A549 (cell line): Measurements from ENCODE around the gene ACSM5. TPM values are rescaled to one million over a fixed set of nuclear protein-coding genes. Genes with fewer than 3 reads are reported as not detected.

ENCODE experiments used
- ATAC-seq, 2 experiments: fragments of 200-7000 bp in 1 of 2; fragments of >200 bp in 1 of 2; cut with Nextera tagmentation in 1 of 2; cut with Tn5 transposase in 1 of 2; 3 replicates each; pipeline versions ENCODE4 v1.8.0 to v1.9.1; 2018 to 2020; ENCODE audit warnings: mild to moderate bottlenecking in 1 of 2, moderate library complexity in 1 of 2
- CTCF ChIA-PET: fragments of 300-600 bp; sonication (Branson Sonifier 250); formaldehyde crosslinking; extraction: SDS; loops from one replicate; lab custom pipeline; 2021; ENCODE audit warnings: antibody characterized with exemption, inconsistent platforms; lab: Yijun Ruan, JAX
- POLR2A ChIA-PET: fragments of 350-600 bp; formaldehyde crosslinking; extraction: SDS; loops from one replicate; lab custom pipeline; 2021; ENCODE audit warnings: antibody characterized with exemption, inconsistent platforms; lab: Yijun Ruan, JAX
- DNase-seq, 2 experiments: peaks; one replicate each; pipeline versions ENCODE4 v3.0.0 to v3.0.0-alpha.2; 2011 to 2016; ENCODE audit warnings: low read depth in 1 of 2, low spot score in 1 of 2
- FAIRE-seq: peaks from 2 replicates; lab custom pipeline; 2011; peaks lifted over from hg19 to GRCh38; lab: Jason Lieb, UNC
- H3K27ac ChIP-seq, 2 experiments: fragments of >200 bp; sonication (Bioruptor Twin); formaldehyde crosslinking; 3 replicates each; pipeline ENCODE4 v1.5.1; 2016 to 2017
- H3K4me1 ChIP-seq: fragments of >200 bp; sonication (Bioruptor Twin); formaldehyde crosslinking; 3 replicates; pipeline ENCODE4 v1.6.1; 2016
- H3K4me2 ChIP-seq: fragments of >200 bp; sonication (Bioruptor Twin); formaldehyde crosslinking; 3 replicates; pipeline ENCODE4 v1.6.1; 2016
- H3K4me3 ChIP-seq: fragments of >200 bp; sonication (Bioruptor Twin); formaldehyde crosslinking; 3 replicates; pipeline ENCODE4 v1.5.1; 2016
- H3K9me3 ChIP-seq: fragments of >200 bp; sonication (Bioruptor Twin); formaldehyde crosslinking; 3 replicates; pipeline ENCODE4 v1.6.1; 2016
- BHLHE40 ChIP-seq: IDR thresholded peaks from 2 replicates; pipeline ENCODE4 v1.6.1; 2012; ENCODE audit warnings: low read depth, low read length, inconsistent platforms
- CBX2 ChIP-seq: fragments of 200-600 bp; sonication (generic); IDR thresholded peaks from 2 replicates; pipeline ENCODE4 v1.6.1; 2016; ENCODE audit warnings: low read depth, mild to moderate bottlenecking, borderline replicate concordance
- CHD4 ChIP-seq: fragments of 200-600 bp; sonication (generic); IDR thresholded peaks from 2 replicates; pipeline ENCODE4 v1.6.1; 2016; ENCODE audit warnings: antibody characterized with exemption, mild to moderate bottlenecking, borderline replicate concordance
- CTCF ChIP-seq: fragments of >200 bp; sonication (Bioruptor Twin); formaldehyde crosslinking; IDR thresholded peaks from 3 replicates; pipeline ENCODE4 v1.5.1; 2016
- E2F6 ChIP-seq: IDR thresholded peaks from 2 replicates; pipeline ENCODE4 v1.6.1; 2012; ENCODE audit warnings: low read depth, borderline replicate concordance
- ELK1 ChIP-seq: fragments of 150-350 bp; IDR thresholded peaks from 2 replicates; pipeline ENCODE4 v1.6.1; 2014; ENCODE audit warnings: low read depth, mild to moderate bottlenecking, low read length
- EP300 ChIP-seq, 2 experiments: fragments of >200 bp; sonication (Bioruptor Twin); formaldehyde crosslinking; IDR thresholded peaks; 2 replicates in 1 of 2; 3 replicates in 1 of 2; pipeline ENCODE4 v1.6.1; 2016 to 2017
- ESRRA ChIP-seq: fragments of 150-350 bp; IDR thresholded peaks from 2 replicates; pipeline ENCODE4 v1.6.1; 2014; ENCODE audit warnings: mild to moderate bottlenecking, low read length, borderline replicate concordance
- FOSB ChIP-seq: fragments of 250-450 bp; sonication (Bioruptor Pico); IDR thresholded peaks from 2 replicates; pipeline ENCODE4 v1.5.0; 2020; ENCODE audit warnings: mild to moderate bottlenecking, moderate library complexity
- FOSL2 ChIP-seq, 2 experiments: fragments of 450-650 bp in 1 of 2; fragments of >200 bp in 1 of 2; sonication (Bioruptor Twin) in 1 of 2; formaldehyde crosslinking; IDR thresholded peaks; 2 replicates each; pipeline versions ENCODE4 v1.5.0 to v1.6.1; 2016 to 2020; ENCODE audit warnings: mild to moderate bottlenecking in 1 of 2, moderate library complexity in 1 of 2
- FOXS1 ChIP-seq: fragments of 250-450 bp; sonication (Bioruptor Pico); IDR thresholded peaks from 2 replicates; pipeline ENCODE4 v1.5.0; 2020; ENCODE audit warnings: mild to moderate bottlenecking, moderate library complexity
- HES2 ChIP-seq: fragments of >200 bp; sonication (Bioruptor Twin); formaldehyde crosslinking; IDR thresholded peaks from 2 replicates; pipeline ENCODE4 v1.6.1; 2016
- HEYL ChIP-seq: fragments of 250-450 bp; sonication (Bioruptor Pico); IDR thresholded peaks from 2 replicates; pipeline ENCODE4 v1.8.0; 2021; ENCODE audit warnings: mild to moderate bottlenecking, moderate library complexity
- HOXB5 ChIP-seq: fragments of 250-450 bp; sonication (Bioruptor Pico); IDR thresholded peaks from 2 replicates; pipeline ENCODE4 v1.5.0; 2020; ENCODE audit warnings: mild to moderate bottlenecking, moderate library complexity
- KDM1A ChIP-seq: fragments of 200-600 bp; sonication (generic); IDR thresholded peaks from 2 replicates; pipeline ENCODE4 v1.6.1; 2016; ENCODE audit warnings: low read depth, mild to moderate bottlenecking
- MAFK ChIP-seq: fragments of 450-650 bp; IDR thresholded peaks from 2 replicates; pipeline ENCODE4 v1.6.1; 2014; ENCODE audit not compliant: partially characterized antibody
- MAZ ChIP-seq: fragments of 150-350 bp; IDR thresholded peaks from 2 replicates; pipeline ENCODE4 v1.6.1; 2014; ENCODE audit warnings: antibody characterized with exemption, low read depth, low read length, borderline replicate concordance
- MYC ChIP-seq: IDR thresholded peaks from 2 replicates; pipeline ENCODE4 v1.6.1; 2012; ENCODE audit warnings: mild to moderate bottlenecking, inconsistent platforms, low read length, improper control_type of control experiment, borderline replicate concordance
- NFE2L2 ChIP-seq: fragments of 150-350 bp; conservative IDR thresholded peaks from 2 replicates; pipeline ENCODE4 v1.6.1; 2014; ENCODE audit warnings: low read length
- NR3C1 ChIP-seq: fragments of >200 bp; sonication (Bioruptor Twin); formaldehyde crosslinking; IDR thresholded peaks from 3 replicates; pipeline ENCODE4 v1.6.1; 2017
- POLR2A ChIP-seq: IDR thresholded peaks from 2 replicates; pipeline ENCODE4 v1.6.1; 2012; ENCODE audit warnings: mild to moderate bottlenecking, low read length
- RCOR1 ChIP-seq: fragments of 150-350 bp; IDR thresholded peaks from 2 replicates; pipeline ENCODE4 v1.6.1; 2014; ENCODE audit warnings: antibody characterized with exemption, low read length, low read depth
- RNF2 ChIP-seq: fragments of 200-600 bp; sonication (generic); IDR thresholded peaks from 2 replicates; pipeline ENCODE4 v1.6.1; 2016; ENCODE audit warnings: low read depth, mild to moderate bottlenecking, antibody characterized with exemption, moderate library complexity, borderline replicate concordance
- ZNF302 ChIP-seq: fragments of 250-450 bp; sonication (Bioruptor Pico); IDR thresholded peaks from 2 replicates; pipeline ENCODE4 v1.9.0; 2021; ENCODE audit warnings: inconsistent platforms, mild to moderate bottlenecking, moderate library complexity
- ZSCAN20 ChIP-seq: fragments of 250-450 bp; sonication (Bioruptor Pico); IDR thresholded peaks from 2 replicates; pipeline ENCODE4 v1.8.0; 2022; ENCODE audit warnings: mild to moderate bottlenecking, moderate library complexity
- WGBS: methylation state at CpG from one replicate; pipeline ENCODE4 v1.1.6; 2017; ENCODE audit errors: missing lambda C conversion rate; 5-methylcytosine and 5-hydroxymethylcytosine counted together
- polyA plus RNA-seq, 4 experiments: library from polyadenylated mRNA; depleted of rRNA in 3 of 4; stranded (reverse); fragments of >200 nt; fragmentation: RNase III in 1 of 4; extraction: RNeasy Plus Mini Kit Qiagen cat#74134 plus additional on column Dnase treatment in 1 of 4; gene quantifications; 2 replicates in 3 of 4; 3 replicates in 1 of 4; pipeline ENCODE4 v1.2.3, GENCODE V29; 2011 to 2017

The ACSM5 gene
- polyA plus RNA-seq, 2 of the 4 experiments (the other 2 are of a cell fraction), result not detected

GRCh38 chr16:20363191-20363590 is 46.1 kb upstream of the ACSM5 start (continued):
- TF ChIP-seq ESRRA (no peak), ELK1 (no peak), POLR2A (no peak), E2F6 (no peak), FOSB (CRISPR knock-in tag) (no peak), MAZ (no peak), RNF2 (no peak), EP300 (IDR thresholded peaks at IDR 0.05) (no peak)

- no peak for FAIRE-seq
- WGBS, result 4% methylated on average over 3 of the region's 3 CpGs
- TF ChIP-seq NFE2L2 (no peak), MAZ (no peak), MAFK (no peak), HES2 (no peak), ZSCAN20 (CRISPR knock-in tag) (no peak), HEYL (no peak), KDM1A (no peak), NR3C1 (no peak), FOXS1 (no peak), FOSL2 (IDR thresholded peaks at IDR 0.05) (no peak), FOSL2 (CRISPR knock-in tag; IDR thresholded peaks at IDR 0.05) (no peak), ZNF302 (CRISPR knock-in tag) (no peak)
- TF ChIP-seq, all 56 proteins: peak for 0
- Histone ChIP-seq H3K27ac (no peak overlapping the region), H3K4me3 (no peak overlapping the region), H3K9me3 (no peaks in the 10 kb centered on the region), H3K4me2 (no peak overlapping the region), H3K4me1 (no peaks in the 10 kb centered on the region)
- ChIA-PET POLR2A (no interaction called here), CTCF (interaction anchor here (0.6 to 4.2 kb wide), 4 partner anchors 22 to 457 kb away, joined by 3 to 15 read pairs (median 7); no protein-coding TSS in a partner anchor)
- ATAC-seq (no peak), DNase-seq (no peak)
Observed at GRCh38 chr16:20364051-20364450, 45.3 kb upstream of the ACSM5 start.

GRCh38 chr16:20369452-20370054 is 39.8 kb upstream of the ACSM5 start:
- DNase-seq, result no peak
- no peak for ATAC-seq
- no peak for FAIRE-seq
- H3K4me3 ChIP-seq, result no peak overlapping the region
- TF ChIP-seq MAZ, result no peak
- TF ChIP-seq CHD4, result no peak
- no peak for TF ChIP-seq CBX2
- no peak for TF ChIP-seq MYC
- no peak for TF ChIP-seq NR3C1
- TF ChIP-seq KDM1A, result no peak
- no peak for TF ChIP-seq MAFK
- TF ChIP-seq BHLHE40, result no peak
- no peak for TF ChIP-seq CTCF
- TF ChIP-seq HOXB5 (CRISPR knock-in tag), result no peak
- no peak for TF ChIP-seq RCOR1
- no peak overlapping the region for H3K27ac ChIP-seq
- CTCF ChIA-PET, result interaction anchor here (1.4 to 8.9 kb wide), 2 partner anchors 16 to 470 kb away, joined by 4 to 76 read pairs; no protein-coding TSS in a partner anchor
- 12% methylated on average over 9 of the region's 9 CpGs for WGBS
- H3K4me1 ChIP-seq, result no peaks in the 10 kb centered on the region
- H3K9me3 ChIP-seq, result 0 out of 3 replicates have a peak, but pooled peaks cover 4% of the 10 kb centered on the region
- no peak overlapping the region for H3K4me2 ChIP-seq
- POLR2A ChIA-PET, result no interaction called here
